A549 (cell line): ENCODE results near the gene GPR17. TPM values are rescaled to one million over a fixed set of nuclear protein-coding genes. Genes with fewer than 3 reads are reported as not detected.
A peak's percentile ranks its signal among the peaks of the same experiment; 100 is the strongest.

Experiments
- ATAC-seq, 2 experiments: fragments of 200-7000 bp in 1 of 2; fragments of >200 bp in 1 of 2; cut with Nextera tagmentation in 1 of 2; cut with Tn5 transposase in 1 of 2; 3 replicates each; pipeline versions ENCODE4 v1.8.0 to v1.9.1; 2018 to 2020; ENCODE audit warnings: mild to moderate bottlenecking in 1 of 2, moderate library complexity in 1 of 2
- CTCF ChIA-PET: fragments of 300-600 bp; sonication (Branson Sonifier 250); formaldehyde crosslinking; extraction: SDS; loops from one replicate; lab custom pipeline; 2021; ENCODE audit warnings: antibody characterized with exemption, inconsistent platforms; lab: Yijun Ruan, JAX
- POLR2A ChIA-PET: fragments of 350-600 bp; formaldehyde crosslinking; extraction: SDS; loops from one replicate; lab custom pipeline; 2021; ENCODE audit warnings: antibody characterized with exemption, inconsistent platforms; lab: Yijun Ruan, JAX
- DNase-seq, 2 experiments: peaks; one replicate each; pipeline versions ENCODE4 v3.0.0 to v3.0.0-alpha.2; 2011 to 2016; ENCODE audit warnings: low read depth in 1 of 2, low spot score in 1 of 2
- FAIRE-seq: peaks from 2 replicates; lab custom pipeline; 2011; peaks lifted over from hg19 to GRCh38; lab: Jason Lieb, UNC
- H3K27ac ChIP-seq, 2 experiments: fragments of >200 bp; sonication (Bioruptor Twin); formaldehyde crosslinking; 3 replicates each; pipeline ENCODE4 v1.5.1; 2016 to 2017
- H3K4me1 ChIP-seq: fragments of >200 bp; sonication (Bioruptor Twin); formaldehyde crosslinking; 3 replicates; pipeline ENCODE4 v1.6.1; 2016
- H3K4me2 ChIP-seq: fragments of >200 bp; sonication (Bioruptor Twin); formaldehyde crosslinking; 3 replicates; pipeline ENCODE4 v1.6.1; 2016
- H3K4me3 ChIP-seq: fragments of >200 bp; sonication (Bioruptor Twin); formaldehyde crosslinking; 3 replicates; pipeline ENCODE4 v1.5.1; 2016
- H3K9me3 ChIP-seq: fragments of >200 bp; sonication (Bioruptor Twin); formaldehyde crosslinking; 3 replicates; pipeline ENCODE4 v1.6.1; 2016
- CBX8 ChIP-seq: fragments of 200-600 bp; sonication (generic); IDR thresholded peaks from 2 replicates; pipeline ENCODE4 v1.6.1; 2016
- ELK1 ChIP-seq: fragments of 150-350 bp; IDR thresholded peaks from 2 replicates; pipeline ENCODE4 v1.6.1; 2014; ENCODE audit warnings: low read depth, mild to moderate bottlenecking, low read length
- FOSB ChIP-seq: fragments of 250-450 bp; sonication (Bioruptor Pico); IDR thresholded peaks from 2 replicates; pipeline ENCODE4 v1.5.0; 2020; ENCODE audit warnings: mild to moderate bottlenecking, moderate library complexity
- FOXS1 ChIP-seq: fragments of 250-450 bp; sonication (Bioruptor Pico); IDR thresholded peaks from 2 replicates; pipeline ENCODE4 v1.5.0; 2020; ENCODE audit warnings: mild to moderate bottlenecking, moderate library complexity
- HEYL ChIP-seq: fragments of 250-450 bp; sonication (Bioruptor Pico); IDR thresholded peaks from 2 replicates; pipeline ENCODE4 v1.8.0; 2021; ENCODE audit warnings: mild to moderate bottlenecking, moderate library complexity
- HOXA7 ChIP-seq: fragments of 250-450 bp; sonication (Bioruptor Pico); IDR thresholded peaks from 2 replicates; pipeline ENCODE4 v1.5.0; 2020; ENCODE audit warnings: mild to moderate bottlenecking, moderate library complexity
- MAFK ChIP-seq: fragments of 450-650 bp; IDR thresholded peaks from 2 replicates; pipeline ENCODE4 v1.6.1; 2014; ENCODE audit not compliant: partially characterized antibody
- RFX5 ChIP-seq: fragments of 450-650 bp; IDR thresholded peaks from 2 replicates; pipeline ENCODE4 v1.7.1; 2014; ENCODE audit warnings: antibody characterized with exemption, mild to moderate bottlenecking, moderate library complexity
- RNF2 ChIP-seq: fragments of 200-600 bp; sonication (generic); IDR thresholded peaks from 2 replicates; pipeline ENCODE4 v1.6.1; 2016; ENCODE audit warnings: low read depth, mild to moderate bottlenecking, antibody characterized with exemption, moderate library complexity, borderline replicate concordance
- WGBS: methylation state at CpG from one replicate; pipeline ENCODE4 v1.1.6; 2017; ENCODE audit errors: missing lambda C conversion rate; 5-methylcytosine and 5-hydroxymethylcytosine counted together
- polyA plus RNA-seq, 4 experiments: library from polyadenylated mRNA; depleted of rRNA in 3 of 4; stranded (reverse); fragments of >200 nt; fragmentation: RNase III in 1 of 4; extraction: RNeasy Plus Mini Kit Qiagen cat#74134 plus additional on column Dnase treatment in 1 of 4; gene quantifications; 2 replicates in 3 of 4; 3 replicates in 1 of 4; pipeline ENCODE4 v1.2.3, GENCODE V29; 2011 to 2017

Gene GPR17
- polyA plus RNA-seq, 2 of the 4 experiments (the other 2 are of a cell fraction): not detected

GRCh38 chr2:127644066-127645025 lies 1.6 kb upstream of the GPR17 start:
- no peak for FAIRE-seq

GRCh38 chr2:127645026-127645394 lies 943 bp upstream of the GPR17 start:
- Histone ChIP-seq H3K9me3 (no peaks in the 10 kb centered on the region), H3K27ac (no peak overlapping the region), H3K4me2 (no peak overlapping the region), H3K4me1 (peaks cover 18% of the 10 kb centered on the region), H3K4me3 (no peak overlapping the region)
- CTCF ChIA-PET: interaction anchor here (1.3 to 1.4 kb wide), 2 partner anchors 62 to 320 kb away, joined by 3 read pairs; no protein-coding TSS in a partner anchor
- FAIRE-seq: no peak
- TF ChIP-seq CBX8 (no peak), HOXA7 (no peak), RNF2 (no peak), MAFK (no peak), RFX5 (no peak), FOXS1 (CRISPR knock-in tag) (no peak), FOSB (CRISPR knock-in tag) (no peak)
- no peak for DNase-seq
- WGBS: 42% methylated on average over 1 of the region's 1 CpG
- POLR2A ChIA-PET: no interaction called here
- ATAC-seq: no peak

More at GRCh38 chr2:127644066-127645025, 1.6 kb upstream of the GPR17 start:
- ChIA-PET CTCF (interaction anchor here (1.0 to 1.4 kb wide), 4 partner anchors 8 to 319 kb away, joined by 3 to 5 read pairs (median 3); no protein-coding TSS in a partner anchor), POLR2A (no interaction called here)
- 85% methylated on average over 12 of the region's 19 CpGs for WGBS
- H3K27ac ChIP-seq: no peak overlapping the region
- H3K9me3 ChIP-seq: no peaks in the 10 kb centered on the region
- TF ChIP-seq HOXA7: no peak
- no peak for TF ChIP-seq ELK1
- H3K4me2 ChIP-seq: no peak overlapping the region
- ATAC-seq (no peak), DNase-seq (no peak)
- H3K4me3 ChIP-seq: no peak overlapping the region
- H3K4me1 ChIP-seq: peaks cover 15% of the 10 kb centered on the region

GRCh38 chr2:127646487-127647241 lies 711 bp downstream of the GPR17 start:
- CTCF ChIA-PET: no interaction called here

More at GRCh38 chr2:127646487-127647241, 711 bp downstream of the GPR17 start:
- WGBS: 66% methylated on average over 20 of the region's 24 CpGs
- DNase-seq: no peak
- Histone ChIP-seq H3K27ac (peak overlapping the region; percentile 42 to 43; a peak in 4 of 6 replicates), H3K4me2 (peak overlapping the region; percentile 25; the same call in 1 of the 3 replicates), H3K4me3 (no peak overlapping the region), H3K4me1 (peaks cover 18% of the 10 kb centered on the region), H3K9me3 (no peaks in the 10 kb centered on the region)
- ATAC-seq: no peak
- no peak for FAIRE-seq
- TF ChIP-seq HEYL (no peak), ELK1 (no peak), RFX5 (no peak)
- POLR2A ChIA-PET: interaction anchor here (1.2 kb wide), 1 partner anchor 120 kb away, joined by 4 read pairs; the partner anchor contains the start of gene IWS1
